Astrocyte of the hippocampus (primary cell): ENCODE measurements around the gene ARL4A.

Experiments used
- DNase-seq: peaks from one replicate; pipeline ENCODE4 v3.0.0; 2011; ENCODE audit warnings: low read depth, low spot score

Gene ARL4A

GRCh38 chr7:12701433-12701832 lies 14.0 kb downstream of the ARL4A start:
- no peak for DNase-seq

DNA sequence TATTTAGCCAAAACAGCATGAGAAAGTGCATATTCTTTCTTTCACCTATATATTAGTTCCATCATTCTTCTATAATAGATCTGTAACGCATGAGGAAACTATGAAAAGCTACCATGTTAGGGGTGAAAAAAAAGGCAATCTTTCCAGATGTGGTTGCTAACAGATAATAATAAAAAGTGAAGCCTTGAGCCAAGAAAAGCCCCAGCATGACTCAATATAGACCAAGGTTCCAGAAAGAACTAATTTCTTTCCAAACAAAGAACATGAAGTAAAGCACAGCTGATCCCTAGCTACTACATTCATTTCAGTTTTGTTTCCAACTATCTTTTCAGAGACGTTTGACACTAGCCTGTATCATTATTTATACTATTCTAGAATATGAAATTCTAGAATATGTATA lies 16.4 kb downstream of the ARL4A start:
- DNase-seq, result no peak

- no peak for DNase-seq
Measured at GRCh38 chr7:12705878-12706277, 18.4 kb downstream of the ARL4A start.

GRCh38 chr7:12706900-12707536 lies 19.6 kb downstream of the ARL4A start:
- peak; percentile 44 for DNase-seq

DNA sequence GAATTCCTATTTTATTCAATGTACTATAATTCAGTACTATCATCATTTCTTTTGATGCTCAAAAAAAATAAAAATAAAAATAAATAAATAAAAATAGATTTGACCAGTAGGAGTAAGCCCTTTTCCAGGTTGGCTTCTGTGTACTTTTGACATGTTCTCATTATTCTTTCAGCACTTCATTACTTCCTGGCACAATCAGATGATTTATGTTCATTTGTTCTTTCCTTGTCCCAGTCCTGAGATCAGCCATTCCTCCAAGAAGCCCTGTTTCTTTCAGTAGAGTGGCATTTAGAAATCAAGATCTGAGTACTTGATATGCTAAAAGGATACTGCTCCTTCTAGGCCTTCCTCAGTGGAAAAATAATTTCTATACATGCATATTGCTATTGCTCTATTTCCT lies 20.9 kb downstream of the ARL4A start:
- DNase-seq, result no peak

GRCh38 chr7:12709726-12710502 lies 22.5 kb downstream of the ARL4A start:
- DNase-seq, result peak; percentile 50

GRCh38 chr7:12711124-12711523 lies 23.7 kb downstream of the ARL4A start:
- DNase-seq, result no peak

DNA sequence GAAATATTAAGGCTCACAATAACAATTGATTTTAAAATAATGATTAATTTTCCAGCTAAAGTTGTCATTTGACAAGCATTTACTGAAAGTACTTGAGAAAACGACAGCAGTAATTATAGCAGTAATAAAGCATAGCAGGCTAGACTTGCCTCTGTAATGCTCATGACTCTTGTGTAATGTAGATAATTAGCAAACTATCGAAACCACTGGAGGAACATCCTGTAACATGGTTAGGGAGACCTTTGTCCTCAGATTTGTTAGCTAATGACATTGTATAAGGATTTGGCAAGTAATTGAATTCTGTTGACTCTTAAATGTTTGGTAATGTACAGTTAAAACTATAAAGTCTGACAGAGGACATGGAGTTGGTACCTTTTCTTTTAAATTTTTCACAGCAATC lies 24.8 kb downstream of the ARL4A start:
- no peak for DNase-seq

DNA sequence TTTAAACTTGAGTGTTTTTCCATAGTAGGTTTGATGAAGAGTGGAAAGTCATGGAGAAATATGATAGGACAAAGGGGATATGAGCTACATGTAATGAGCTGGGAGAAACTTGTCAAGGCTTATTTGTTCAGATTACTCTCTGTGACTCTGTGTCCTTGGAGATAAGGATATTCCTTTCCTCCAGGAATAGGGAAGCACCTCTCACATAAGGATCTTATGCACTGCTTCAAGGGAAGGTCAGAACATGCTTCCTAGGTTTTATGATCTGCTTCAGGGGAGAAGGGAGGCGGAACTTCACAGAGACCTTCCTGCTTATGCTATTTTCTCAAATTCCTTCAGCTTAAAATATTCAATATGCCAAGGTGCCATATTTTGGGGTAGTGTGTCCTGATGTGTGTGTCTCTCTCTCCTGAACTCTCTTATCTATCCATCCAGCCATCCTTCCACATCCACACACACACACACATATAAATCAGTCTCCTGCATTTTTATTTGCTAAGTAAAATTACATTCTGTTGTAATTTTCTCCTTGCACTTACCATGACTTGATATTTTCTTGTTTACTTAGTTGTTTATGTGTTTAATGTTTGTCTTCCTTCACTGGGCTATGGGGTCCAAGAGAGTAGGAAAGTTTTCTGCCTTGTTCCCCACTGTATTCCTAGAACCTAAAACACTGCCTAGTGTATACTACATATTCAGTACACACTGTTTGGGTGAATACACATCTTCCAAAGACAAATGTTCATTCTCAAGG lies 26.4 kb downstream of the ARL4A start:
- DNase-seq, result no peak

DNA sequence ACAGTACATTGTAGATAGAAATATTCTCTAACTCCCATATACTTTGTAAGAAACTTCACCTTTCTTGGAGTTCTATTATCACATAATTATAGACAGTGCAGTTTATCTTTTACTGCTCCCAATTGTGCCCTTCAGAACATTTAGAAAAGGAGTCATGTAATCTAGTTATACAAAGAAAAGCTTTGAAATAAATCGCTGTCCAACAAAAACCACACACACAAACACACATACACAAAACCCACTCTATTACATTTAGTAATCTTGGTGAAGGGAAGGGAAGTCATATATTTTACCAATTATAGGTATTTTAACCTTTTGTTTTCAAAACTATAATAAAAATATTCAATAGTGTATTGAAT lies 26.9 kb downstream of the ARL4A start:
- DNase-seq, result no peak

GRCh38 chr7:12715372-12716133 lies 28.1 kb downstream of the ARL4A start:
- peak; percentile 93 for DNase-seq

GRCh38 chr7:12716134-12716681 lies 28.8 kb downstream of the ARL4A start:
- no peak for DNase-seq

DNA sequence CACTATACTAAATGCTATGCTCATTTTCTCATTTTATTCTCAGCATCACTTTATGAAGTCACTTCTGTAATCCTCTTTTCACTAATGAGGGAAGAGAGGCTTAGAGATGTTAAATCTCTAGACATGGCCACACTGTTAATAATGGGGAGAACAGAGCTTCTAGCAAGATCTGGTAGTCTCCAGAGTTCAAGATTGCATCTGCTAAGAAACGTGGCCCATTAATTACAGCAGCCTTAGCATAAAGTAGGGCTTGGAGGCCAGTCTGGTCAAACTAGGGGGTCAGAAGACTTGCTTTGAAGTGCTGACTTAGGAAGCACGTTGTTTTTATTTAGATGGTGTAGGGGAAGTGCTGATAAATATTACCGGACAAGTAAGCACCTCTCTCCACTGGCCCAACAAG lies 29.3 kb downstream of the ARL4A start:
- DNase-seq, result no peak

DNA sequence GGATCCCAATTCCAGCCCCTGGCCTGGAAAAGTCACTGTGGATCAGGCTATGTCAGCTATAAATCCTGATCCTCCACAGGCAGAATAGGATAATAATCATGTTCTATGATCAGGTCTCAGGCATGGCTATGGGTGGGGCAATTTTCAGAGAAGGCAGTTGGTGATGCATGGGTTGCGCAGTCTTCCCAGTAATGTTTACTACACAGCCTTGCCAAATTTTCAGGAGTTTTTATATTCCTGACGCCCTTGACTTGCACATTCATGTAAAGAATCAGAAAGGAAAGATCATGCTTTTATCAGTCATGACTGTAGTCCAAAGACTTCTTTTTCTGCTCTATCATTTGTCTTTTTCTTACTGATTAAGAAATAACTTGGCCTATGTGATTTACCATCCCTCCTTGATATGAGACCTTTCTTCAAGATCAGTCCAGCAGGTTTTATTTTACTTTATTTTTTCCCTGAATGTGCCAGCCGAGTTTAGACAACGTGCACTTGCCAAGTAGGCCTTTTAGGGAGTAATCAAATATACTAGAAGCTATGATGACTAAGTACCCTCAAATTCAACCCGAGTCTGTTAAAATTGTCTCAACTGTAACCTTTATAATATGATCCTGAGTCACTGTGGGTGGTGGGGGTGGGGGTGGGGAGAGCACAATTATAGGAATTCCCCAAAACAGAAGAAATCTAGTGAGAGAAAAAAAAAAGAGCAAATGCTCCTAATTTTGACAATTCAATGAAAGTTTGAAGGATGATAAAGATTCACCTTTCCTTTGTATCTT lies 31.9 kb downstream of the ARL4A start:
- DNase-seq, result peak; percentile 59

DNA sequence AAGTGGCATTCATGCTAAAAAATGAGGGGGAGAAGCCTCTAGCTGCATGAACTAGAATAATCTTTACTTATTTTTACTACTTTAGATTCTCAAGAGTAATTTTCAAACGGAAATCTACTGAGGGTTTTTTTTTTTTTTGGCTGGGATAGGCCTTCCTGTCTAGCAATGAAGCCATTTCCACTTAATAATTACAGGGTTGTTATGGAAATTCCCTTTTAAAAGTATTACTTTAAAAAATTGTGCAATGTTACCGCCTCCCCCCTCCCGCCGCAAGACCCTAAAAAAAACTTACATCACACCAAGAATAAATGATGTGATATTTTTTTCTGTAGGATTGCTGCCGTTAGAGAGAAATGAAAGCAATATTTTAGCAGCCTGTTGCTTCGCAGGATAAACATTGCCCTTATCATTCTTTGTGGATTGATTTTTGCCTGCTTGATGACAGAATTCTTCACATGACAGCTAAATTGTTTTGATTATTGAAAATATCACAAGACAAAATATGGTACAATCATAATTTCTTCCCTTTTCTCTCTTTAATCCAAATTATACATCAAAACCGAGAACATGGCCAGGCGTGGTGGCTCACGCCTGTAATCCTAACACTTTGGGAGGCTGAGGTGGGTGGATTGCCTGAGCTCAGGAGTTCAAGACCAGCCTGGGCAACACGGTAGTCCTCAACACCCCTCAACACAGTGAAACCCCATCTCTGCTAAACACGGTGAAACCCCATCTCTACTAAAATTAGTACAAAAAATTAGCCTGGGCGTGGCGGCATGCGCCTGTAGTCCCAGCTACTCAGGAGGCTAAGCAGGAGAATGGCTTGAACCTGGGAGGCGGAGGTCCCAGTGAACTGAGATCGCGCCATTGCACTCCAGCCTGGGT lies 32.8 kb downstream of the ARL4A start:
- no peak for DNase-seq

- no peak for DNase-seq
Measured at GRCh38 chr7:12721286-12721830, 33.9 kb downstream of the ARL4A start.

DNA sequence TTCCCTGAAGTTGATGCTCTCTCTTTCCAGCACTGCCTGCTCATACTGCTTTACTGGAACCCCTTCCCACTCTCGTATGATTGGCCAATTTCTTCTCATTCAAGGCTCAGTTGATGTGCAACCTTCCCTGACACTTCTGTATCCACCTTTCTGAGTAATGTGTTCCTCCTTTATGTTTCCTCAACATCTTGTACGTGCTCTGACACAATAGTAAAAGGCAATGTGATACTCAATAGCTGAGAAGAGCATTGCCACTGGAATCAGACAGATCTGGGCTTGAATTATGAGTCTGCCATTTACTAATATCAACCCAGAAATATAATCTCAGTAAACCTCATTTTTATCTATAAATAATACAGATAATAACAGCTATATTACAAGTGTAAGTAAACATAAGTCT lies 34.7 kb downstream of the ARL4A start:
- no peak for DNase-seq

DNA sequence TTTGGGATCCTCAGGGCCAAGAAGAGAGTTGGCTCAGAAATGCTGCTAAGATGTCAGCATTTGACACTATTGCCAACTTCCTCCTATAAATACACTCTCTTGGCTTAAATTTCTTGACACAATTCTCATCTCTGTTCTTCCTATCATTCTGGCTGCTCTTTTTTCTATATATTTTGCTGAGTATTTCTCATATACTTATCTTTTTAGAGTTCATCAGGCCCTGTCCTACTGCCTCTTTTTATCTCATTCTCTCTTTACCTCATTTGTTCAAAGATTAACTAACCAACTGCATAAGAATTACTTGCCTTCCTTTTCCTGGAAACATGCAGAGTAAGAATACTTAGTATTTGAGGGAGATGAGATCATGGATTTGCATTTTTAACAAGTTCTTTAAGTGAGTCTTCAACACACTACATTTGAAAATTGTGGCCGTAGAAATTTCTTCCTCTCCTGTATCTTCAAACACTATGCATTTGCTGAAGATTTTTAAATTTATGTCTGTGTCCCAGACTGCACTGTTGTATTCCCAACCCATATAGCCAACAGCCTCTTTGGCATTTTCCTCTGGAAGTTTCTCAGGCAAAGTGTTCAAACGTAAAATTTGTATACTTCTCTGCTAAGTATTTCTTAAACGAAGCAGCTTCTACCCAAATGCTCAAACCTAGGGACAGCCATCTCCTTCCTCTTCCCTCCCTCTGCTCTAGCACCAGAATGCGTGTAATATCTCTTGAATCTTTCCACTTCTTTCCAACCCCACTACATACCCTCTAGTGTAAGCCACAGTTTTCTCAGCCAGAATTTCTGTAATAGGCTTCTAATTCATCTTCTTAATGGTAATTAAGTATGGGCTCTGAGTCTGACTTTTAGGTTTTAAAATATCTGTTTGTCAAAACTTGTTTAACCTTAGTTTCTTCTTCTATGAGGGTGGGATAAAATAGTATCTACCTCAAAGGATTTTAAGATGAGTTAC lies 35.5 kb downstream of the ARL4A start:
- peak; percentile 3 for DNase-seq
